ENCODE measurements around the gene PLCB4.

DNA sequence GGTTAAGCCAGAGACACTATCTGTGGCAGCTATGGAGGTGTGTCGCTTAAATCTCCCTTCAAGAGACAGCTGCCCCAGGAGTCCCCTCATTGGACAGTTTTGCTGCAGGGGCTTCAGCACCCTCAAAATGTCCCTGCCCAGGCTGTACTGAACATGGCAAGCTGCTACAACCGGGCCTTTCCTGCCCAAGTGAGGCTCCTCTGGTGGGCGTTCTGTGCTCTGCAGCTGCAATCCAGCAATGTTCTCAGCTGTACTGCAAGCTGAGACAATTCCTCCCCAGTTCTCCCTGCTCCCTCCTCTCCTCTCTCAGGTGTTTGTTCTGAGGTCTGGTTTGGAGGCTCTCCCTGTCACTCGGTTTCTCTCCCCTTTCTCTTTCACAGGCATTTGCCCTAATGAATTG, 254.7 kb downstream of the PLCB4 start:
- TF ChIP-seq CTCF (optimal IDR thresholded peaks at IDR 0.05 in 1 of 3, IDR thresholded peaks at IDR 0.05 in 1 of 3, conservative IDR thresholded peaks at IDR 0.05 in 1 of 3; ENCODE audit: extremely low read depth in 1 of 3, insufficient read depth in 2 of 3, low read length in 3 of 3) (peak in 1 of 3 experiments; percentile 15), EZH2 (IDR thresholded peaks at IDR 0.05; ENCODE audit: low read length) (no peak)
